Lower lobe of right lung (tissue), 2 donors: Measurements from ENCODE around the gene SSUH2. TPM values are rescaled to one million over a fixed set of nuclear protein-coding genes. Genes with fewer than 3 reads are reported as not detected.

ENCODE experiments used
- ATAC-seq, 2 donors: fragments of 200-7000 bp; cut with Tn5 transposase; one replicate each; pipeline ENCODE4 v1.9.1; 2020 to 2022; ENCODE audit warnings: mild to moderate bottlenecking in 2 of 2, moderate library complexity in 2 of 2
- DNase-seq: peaks from one replicate; pipeline ENCODE4 v3.0.0-alpha.2; 2020
- H3K27ac ChIP-seq: fragments of 200-600 bp; one replicate; pipeline ENCODE4 v1.8.0; 2022
- H3K27me3 ChIP-seq: fragments of 200-600 bp; one replicate; pipeline ENCODE4 v1.8.0; 2022; ENCODE audit warnings: low read depth
- H3K36me3 ChIP-seq: fragments of 200-600 bp; one replicate; pipeline ENCODE4 v1.8.0; 2022; ENCODE audit warnings: mild to moderate bottlenecking
- H3K4me1 ChIP-seq: fragments of 200-600 bp; one replicate; pipeline ENCODE4 v1.8.0; 2022
- H3K4me3 ChIP-seq: fragments of 200-600 bp; one replicate; pipeline ENCODE4 v1.8.0; 2022; ENCODE audit warnings: mild to moderate bottlenecking
- H3K9me3 ChIP-seq: fragments of 200-600 bp; one replicate; pipeline ENCODE4 v1.8.0; 2022
- intact Hi-C: fragments of 100-400 bp; cut with DNase I; formaldehyde crosslinking; loops from one replicate; pipeline ENCODE4 v1.11.0; 2022
- total RNA-seq: library from RNA; stranded (reverse); fragmentation: NEBNext Ultra II Directional; extraction: Animal tissue kit (Norgen Biotek cat#: 25700); gene quantifications from one replicate; pipeline ENCODE4 v1.2.1, GENCODE V29; 2021
- TF ChIP-seq, protein P1 (sequence below): fragments of 200-600 bp; IDR thresholded peaks from one replicate; pipeline ENCODE4 v1.8.0; 2022; ENCODE audit warnings: antibody characterized with exemption, mild to moderate bottlenecking
- donor health status: DM: no; HTN: yes; CAD: no; lungs with severe emphysema.

Gene SSUH2
- total RNA-seq, 1 donor from 2014 or later = not detected

DNA sequence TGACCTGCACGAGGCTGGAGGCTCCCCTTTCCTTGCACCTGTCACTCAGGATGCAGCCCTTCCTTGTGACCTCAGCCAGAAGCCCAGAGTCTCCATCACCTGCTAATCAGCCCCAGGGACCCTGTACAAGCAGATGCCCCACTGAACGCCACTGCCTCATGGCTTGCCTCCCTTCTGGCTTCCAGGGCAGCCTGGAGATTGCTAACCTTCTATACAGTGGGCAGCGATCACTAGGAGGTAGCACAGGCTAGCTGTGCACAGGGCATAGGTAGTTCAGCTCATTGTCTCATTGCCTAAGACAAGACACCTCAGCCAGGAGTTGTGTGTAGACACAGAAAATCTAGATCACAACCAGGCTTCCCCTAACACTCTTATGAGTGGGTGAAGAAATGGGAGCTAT lies 49.3 kb downstream of the SSUH2 start:
- no peaks in the 10 kb centered on the region for H3K4me1 ChIP-seq
- no peak overlapping the region for H3K4me3 ChIP-seq
- no peak for DNase-seq
- no peak for ATAC-seq
- no peaks in the 10 kb centered on the region for H3K27me3 ChIP-seq
- intact Hi-C loops = no loop called here
- no peaks in the 10 kb centered on the region for H3K36me3 ChIP-seq
- TF ChIP-seq, protein P1, sequence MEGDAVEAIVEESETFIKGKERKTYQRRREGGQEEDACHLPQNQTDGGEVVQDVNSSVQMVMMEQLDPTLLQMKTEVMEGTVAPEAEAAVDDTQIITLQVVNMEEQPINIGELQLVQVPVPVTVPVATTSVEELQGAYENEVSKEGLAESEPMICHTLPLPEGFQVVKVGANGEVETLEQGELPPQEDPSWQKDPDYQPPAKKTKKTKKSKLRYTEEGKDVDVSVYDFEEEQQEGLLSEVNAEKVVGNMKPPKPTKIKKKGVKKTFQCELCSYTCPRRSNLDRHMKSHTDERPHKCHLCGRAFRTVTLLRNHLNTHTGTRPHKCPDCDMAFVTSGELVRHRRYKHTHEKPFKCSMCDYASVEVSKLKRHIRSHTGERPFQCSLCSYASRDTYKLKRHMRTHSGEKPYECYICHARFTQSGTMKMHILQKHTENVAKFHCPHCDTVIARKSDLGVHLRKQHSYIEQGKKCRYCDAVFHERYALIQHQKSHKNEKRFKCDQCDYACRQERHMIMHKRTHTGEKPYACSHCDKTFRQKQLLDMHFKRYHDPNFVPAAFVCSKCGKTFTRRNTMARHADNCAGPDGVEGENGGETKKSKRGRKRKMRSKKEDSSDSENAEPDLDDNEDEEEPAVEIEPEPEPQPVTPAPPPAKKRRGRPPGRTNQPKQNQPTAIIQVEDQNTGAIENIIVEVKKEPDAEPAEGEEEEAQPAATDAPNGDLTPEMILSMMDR = no peak
- no peaks in the 10 kb centered on the region for H3K9me3 ChIP-seq
- no peak overlapping the region for H3K27ac ChIP-seq

DNA sequence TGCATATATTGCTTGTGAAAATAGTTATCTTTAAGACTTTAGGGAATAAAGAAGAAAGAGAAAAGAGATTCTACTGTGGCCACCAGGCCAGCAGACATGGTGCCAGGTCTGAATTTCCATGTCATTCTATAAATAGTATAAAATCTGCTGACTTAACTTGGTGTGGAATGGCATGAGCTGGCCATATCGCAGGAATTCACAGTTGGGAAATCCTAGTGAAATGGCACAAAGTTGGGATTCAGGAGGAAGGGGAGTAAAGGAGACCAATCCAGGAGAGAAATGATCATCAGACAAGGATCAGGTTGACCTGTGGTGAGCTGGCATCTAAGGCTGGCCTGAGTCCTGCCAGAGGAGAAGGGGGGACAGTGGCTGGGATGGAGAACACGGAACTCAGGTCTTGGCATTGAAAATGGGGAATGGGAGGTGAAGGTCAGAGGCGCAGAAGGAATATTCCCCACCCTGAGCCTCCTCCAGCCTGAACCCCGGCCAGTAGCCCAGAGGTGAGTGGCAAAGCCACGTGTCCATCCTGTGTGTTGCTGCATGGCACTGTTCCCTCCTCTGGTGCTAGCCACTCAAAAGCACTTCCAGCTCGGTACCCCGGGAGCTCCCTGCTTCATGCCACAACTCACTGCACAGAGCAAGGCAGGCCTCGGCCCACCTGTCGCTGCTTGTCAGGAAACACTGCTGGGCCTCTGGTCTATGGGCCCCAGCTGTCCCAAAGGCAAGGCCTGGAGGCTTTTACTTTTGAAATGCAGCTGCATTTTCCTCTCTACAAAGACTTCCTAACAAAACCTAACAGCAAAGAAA lies 51.4 kb downstream of the SSUH2 start:
- Histone ChIP-seq H3K9me3 (no peaks in the 10 kb centered on the region), H3K27ac (no peak overlapping the region), H3K36me3 (no peaks in the 10 kb centered on the region), H3K27me3 (no peaks in the 10 kb centered on the region), H3K4me3 (no peak overlapping the region), H3K4me1 (no peaks in the 10 kb centered on the region)
- intact Hi-C loops = no loop called here
- DNase-seq = no peak
- no peak for ATAC-seq
- TF ChIP-seq, protein P1 = no peak

DNA sequence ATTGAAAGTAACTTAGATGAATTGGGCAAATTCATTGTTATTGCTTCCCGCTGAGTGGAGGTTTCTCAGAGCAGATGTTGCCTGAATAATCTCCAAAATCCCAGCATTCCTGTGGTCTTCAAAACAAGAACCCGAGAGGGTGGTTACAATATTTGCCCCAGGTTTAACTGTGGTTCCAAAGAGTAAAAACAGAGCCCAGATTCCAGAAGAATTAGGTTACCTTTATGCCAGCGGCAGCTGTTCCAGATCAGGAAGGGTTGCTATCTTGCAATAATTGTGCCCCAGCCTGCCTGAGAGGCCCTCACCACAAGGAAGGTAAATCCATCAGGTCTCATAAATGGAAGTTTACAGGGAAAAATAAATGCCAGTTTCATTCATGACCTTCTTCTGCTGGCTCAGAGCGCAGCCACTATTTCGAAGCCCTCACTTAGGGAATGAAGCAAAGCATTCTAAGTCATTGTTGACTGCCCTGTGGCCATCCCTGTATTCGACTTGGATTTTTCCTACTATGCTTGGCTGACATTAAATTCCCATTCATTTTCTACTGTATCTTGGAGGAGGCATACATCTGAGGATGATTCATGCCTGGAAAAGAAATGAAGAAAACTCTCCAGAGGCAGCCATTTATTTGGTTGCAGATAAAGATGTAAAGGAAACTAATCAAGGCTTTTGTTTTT lies 54.6 kb downstream of the SSUH2 start:
- Histone ChIP-seq H3K27me3 (no peaks in the 10 kb centered on the region), H3K4me1 (no peaks in the 10 kb centered on the region), H3K4me3 (no peak overlapping the region), H3K36me3 (no peaks in the 10 kb centered on the region), H3K9me3 (no peaks in the 10 kb centered on the region), H3K27ac (no peak overlapping the region)
- ATAC-seq (no peak), DNase-seq (no peak)
- intact Hi-C loops = no loop called here
- TF ChIP-seq, protein P1 = no peak

DNA sequence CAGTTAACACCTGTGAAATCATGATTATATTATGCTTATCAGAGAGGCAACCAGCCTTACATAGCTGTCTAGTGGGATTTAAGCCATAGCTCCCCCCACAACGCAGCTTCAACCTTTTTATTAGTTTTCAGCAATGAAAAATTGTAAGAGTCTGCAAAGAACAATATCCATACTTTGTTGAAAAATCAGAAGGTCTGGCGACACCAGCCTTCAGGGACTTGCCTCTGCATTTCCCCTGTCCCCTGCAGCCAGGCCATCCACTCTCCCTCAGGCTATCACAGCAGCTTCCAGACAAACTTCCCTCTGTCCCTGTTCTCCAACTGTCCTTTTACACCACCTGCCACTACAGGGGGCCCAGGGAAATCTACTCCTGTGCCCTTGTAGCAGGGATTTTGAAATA lies 59.9 kb downstream of the SSUH2 start:
- H3K9me3 ChIP-seq = no peaks in the 10 kb centered on the region
- DNase-seq = no peak
- ATAC-seq = no peak
- no peaks in the 10 kb centered on the region for H3K27me3 ChIP-seq
- H3K4me3 ChIP-seq = no peak overlapping the region
- no peaks in the 10 kb centered on the region for H3K4me1 ChIP-seq
- TF ChIP-seq, protein P1 = no peak
- no peaks in the 10 kb centered on the region for H3K36me3 ChIP-seq
- no peak overlapping the region for H3K27ac ChIP-seq
- intact Hi-C loops = no loop called here

DNA sequence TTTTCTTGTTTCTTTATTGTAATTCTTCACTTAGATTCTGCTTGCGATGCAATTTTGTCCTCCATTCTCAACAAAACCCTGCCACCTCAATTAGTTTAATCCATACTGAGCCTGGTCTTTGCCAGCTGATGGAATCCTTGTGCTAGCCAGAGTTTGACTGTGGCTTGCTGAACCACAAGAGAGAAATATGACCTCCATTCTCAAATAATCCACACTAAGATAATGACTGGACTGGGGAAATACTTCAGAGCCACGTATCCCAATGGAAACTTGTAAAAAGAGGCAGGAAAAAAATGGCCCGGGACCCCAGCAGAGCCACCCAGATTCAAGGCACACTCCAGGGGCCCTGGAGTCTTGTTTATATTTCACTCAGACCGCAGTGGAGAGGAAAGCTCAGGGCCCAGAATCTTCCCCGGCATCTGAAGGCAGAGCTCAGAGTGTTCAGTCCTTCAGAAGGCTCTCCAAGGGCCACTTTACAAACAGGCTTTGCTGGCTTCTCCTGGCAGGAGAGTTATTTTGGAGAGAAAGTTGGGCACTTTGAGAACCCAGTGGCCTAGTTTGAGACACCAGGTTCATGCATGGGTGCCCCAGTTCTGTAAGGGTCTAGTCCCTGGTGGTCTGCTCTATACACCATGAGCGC lies 62.7 kb downstream of the SSUH2 start:
- Histone ChIP-seq H3K9me3 (no peaks in the 10 kb centered on the region), H3K27me3 (no peaks in the 10 kb centered on the region), H3K27ac (peak overlapping the region; percentile 18), H3K4me3 (no peak overlapping the region), H3K36me3 (no peaks in the 10 kb centered on the region), H3K4me1 (no peaks in the 10 kb centered on the region)
- peak; percentile 48 for DNase-seq
- ATAC-seq = peak; percentile 81
- TF ChIP-seq, protein P1 = no peak
- intact Hi-C loops = no loop called here
